GM20000 (cell line): Measurements from ENCODE around the gene OR13J1.

Experiments used
- DNase-seq: peaks from one replicate; pipeline ENCODE4 v3.0.0; 2012; ENCODE audit warnings: low spot score
- TF ChIP-seq, protein P1 (sequence below): IDR thresholded peaks from 2 replicates; pipeline ENCODE4 v1.5.1; 2012; ENCODE audit warnings: mild to moderate bottlenecking, control low read depth; ENCODE audit errors: extremely low read depth, missing control alignments

Gene OR13J1

DNA sequence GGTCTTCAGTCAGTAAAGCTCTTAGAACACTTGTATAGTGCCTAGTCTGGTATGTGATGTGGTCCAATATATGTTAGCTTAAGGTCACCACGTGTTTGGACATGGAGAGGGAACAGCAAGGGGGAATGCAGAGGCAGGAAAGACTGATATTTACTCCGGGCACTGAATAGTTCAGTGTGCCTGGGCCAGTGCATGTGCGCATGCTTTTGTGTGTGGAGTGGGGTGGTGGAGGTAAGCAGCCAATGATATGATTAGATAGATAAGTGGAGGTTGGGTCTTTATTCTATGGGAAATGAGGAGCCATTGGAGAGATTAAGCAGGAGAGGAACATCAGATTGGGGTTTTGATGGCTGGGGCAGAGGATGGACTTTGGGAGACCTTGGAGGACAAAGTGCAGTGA is 14.0 kb downstream of the OR13J1 start:
- TF ChIP-seq, protein P1, sequence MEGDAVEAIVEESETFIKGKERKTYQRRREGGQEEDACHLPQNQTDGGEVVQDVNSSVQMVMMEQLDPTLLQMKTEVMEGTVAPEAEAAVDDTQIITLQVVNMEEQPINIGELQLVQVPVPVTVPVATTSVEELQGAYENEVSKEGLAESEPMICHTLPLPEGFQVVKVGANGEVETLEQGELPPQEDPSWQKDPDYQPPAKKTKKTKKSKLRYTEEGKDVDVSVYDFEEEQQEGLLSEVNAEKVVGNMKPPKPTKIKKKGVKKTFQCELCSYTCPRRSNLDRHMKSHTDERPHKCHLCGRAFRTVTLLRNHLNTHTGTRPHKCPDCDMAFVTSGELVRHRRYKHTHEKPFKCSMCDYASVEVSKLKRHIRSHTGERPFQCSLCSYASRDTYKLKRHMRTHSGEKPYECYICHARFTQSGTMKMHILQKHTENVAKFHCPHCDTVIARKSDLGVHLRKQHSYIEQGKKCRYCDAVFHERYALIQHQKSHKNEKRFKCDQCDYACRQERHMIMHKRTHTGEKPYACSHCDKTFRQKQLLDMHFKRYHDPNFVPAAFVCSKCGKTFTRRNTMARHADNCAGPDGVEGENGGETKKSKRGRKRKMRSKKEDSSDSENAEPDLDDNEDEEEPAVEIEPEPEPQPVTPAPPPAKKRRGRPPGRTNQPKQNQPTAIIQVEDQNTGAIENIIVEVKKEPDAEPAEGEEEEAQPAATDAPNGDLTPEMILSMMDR: no peak
- no peak for DNase-seq

DNA sequence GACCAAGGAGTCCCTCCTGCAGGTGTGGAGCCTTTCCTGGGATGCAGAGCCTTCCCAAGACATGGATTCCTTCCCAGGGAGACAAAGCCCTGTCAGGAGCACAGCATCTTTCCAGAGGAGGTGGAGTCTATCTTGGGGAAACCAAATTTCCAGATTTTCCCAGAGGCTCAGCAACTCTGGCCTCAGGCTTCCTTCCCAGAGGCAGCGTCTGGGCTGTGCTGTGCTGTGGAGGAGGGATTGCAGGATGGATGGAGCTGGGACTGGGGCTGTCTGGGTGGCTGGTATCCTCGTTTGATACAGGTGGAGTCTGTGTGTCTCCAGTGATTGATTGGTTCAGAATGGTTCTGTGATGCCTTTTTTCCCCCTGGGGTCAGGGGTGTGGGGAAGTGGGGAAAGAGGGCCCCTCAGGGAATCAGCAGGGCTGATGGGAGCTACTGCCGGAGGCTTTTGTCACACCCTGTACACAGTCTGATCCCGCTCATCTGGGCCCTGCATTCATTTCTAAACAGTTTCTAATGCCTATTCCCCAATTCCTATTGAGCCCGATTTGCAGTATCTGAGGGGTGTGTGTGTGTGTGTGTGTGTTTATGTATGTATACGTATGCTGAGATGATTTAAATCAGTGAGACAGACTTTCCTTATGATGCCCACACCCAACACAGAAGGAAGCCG is 16.0 kb downstream of the OR13J1 start:
- DNase-seq: no peak
- TF ChIP-seq, protein P1: no peak

DNA sequence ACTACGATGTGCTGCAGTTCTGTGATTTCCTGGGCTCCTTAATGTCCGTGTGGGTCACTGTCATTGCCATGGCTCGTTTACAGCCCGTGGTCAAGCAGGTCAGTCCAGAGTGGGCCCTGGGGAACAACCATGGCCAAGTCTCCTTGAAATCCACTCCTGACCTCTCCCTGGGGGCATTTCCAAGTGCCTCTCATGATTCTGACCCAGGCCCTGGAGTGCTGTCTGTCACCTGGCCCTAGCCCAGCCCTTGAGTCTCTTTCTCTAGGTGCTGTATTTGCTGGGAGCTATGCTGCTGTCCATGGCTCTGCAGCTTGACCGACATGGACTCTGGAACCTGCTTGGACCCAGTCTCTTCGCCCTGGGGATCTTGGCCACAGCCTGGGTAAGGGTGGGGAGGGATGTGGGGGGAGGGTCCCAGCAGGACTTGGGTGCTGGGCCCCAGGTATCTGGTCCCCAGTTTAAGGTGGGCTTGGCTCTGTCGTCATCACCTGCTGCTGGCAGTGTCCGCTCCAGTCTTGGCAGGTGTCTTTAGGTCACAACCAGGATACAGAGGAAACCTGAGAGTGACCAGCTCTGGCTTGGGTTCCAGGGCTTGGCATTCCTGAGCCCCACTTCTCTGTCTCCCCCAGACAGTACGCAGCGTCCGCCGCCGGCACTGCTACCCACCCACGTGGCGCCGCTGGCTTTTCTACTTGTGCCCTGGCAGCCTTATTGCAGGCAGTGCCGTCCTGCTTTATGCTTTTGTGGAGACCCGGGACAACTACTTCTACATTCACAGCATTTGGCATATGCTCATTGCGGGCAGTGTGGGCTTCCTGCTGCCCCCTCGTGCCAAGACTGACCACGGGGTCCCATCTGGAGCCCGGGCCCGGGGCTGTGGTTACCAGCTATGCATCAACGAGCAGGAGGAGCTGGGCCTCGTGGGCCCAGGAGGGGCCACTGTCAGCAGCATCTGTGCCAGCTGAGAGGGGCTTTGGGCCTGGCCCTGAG is 17.0 kb downstream of the OR13J1 start:
- TF ChIP-seq, protein P1: no peak
- no peak for DNase-seq

DNA sequence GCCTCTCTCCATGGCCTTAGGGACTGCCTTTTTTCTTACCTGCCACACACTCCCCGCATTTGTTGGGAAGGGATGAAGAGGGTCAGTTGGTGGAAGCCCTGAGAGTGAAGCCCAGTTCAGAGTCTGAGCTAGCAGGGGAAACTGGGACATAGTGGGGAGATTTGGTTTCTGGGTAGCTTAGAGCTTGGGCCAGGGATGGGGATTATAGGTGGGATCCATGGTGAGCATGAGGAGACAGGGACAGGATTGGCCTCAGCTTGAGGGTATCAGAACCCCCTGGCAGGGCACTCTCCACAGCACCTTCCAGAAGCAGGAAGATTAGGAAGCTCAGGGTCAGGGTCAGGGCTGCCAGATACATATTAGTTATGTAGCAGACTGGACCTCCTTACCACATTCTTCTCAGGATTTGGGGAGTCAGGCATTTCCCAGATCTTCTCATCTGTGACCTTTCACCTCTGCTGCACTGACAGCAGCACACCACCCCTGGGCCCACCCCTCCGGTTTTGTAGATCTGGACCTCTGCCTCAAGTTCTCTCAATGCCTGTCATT is 17.9 kb downstream of the OR13J1 start:
- TF ChIP-seq, protein P1: no peak
- DNase-seq: no peak

DNA sequence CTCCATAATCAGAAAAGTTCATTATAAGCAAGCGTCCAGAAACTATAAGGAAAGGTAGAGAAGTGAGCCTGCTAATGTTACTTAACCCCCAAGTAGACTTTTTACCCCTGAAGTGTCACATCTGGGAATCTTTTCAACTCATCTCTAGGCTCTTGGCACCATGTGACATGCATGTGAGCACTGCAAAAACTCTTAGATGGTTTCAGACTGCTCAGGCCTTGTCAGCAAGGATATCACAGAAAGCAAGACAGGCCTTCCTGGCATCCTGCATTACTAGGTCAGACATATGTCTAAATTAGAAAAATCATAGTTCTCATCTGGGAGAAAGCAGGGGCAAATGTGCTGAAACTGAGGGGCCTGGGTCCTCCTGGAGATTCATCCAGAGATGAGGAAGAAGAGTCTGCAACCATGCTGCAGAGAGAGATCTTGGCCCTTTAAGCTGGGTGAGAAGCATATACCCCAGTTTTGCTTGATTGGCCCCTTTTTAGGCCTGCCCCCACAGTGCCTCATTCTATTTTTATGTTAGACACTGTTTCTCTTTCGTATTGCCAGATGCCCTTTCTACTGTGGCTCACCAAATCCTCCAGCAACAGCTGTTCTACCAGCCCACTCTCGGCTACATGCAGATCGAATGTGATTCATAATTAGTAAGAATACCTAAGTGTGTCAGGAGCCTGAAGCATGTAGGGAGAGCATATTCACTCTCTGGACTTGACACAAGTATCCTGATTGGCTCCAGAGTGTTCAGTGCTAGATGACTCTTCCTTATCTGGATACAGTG is 22.2 kb downstream of the OR13J1 start:
- TF ChIP-seq, protein P1: no peak
- DNase-seq: peak; percentile 85

DNA sequence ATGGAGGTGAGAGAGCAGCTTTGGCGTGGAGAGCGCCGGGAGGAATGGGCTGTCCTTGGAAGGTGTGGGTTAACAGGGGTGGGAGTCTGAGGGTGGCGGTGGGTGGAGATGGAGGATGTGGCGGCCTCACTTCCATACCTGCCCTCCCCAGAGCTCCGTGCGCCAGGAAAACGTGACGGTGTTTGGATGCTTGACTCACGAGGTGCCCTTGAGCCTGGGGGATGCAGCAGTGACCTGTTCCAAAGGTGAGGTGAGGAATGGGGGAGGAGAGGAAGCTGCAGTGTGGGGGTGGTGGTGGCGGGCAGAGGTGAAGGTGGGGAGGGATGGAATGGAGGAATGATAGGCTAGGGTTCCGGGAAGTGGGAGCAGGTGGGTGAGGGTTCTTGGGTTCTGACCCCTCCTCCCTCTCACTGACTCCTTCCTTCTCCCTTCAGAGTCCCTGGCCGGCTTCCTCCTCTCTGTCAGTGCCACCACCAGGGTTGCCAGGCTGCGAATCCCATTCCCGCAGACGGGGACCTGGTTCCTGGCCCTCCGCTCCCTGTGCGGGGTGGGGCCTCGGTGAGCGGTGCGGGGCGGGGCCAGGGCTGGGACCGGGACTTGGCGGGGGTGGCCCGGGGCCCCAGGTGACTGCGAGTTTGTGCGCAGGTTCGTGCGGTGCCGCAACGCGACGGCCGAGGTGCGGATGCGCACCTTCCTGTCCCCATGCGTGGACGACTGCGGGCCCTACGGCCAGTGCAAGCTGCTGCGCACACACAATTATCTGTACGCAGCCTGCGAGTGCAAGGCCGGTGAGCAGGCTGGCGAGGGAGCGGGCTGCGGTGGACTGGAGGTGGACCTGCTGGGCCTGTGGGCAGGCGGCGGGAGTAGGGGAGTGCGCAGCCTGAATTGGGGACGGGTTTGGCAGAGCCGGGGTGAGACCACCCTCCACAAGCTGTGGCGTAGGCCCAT is 24.1 kb downstream of the OR13J1 start:
- TF ChIP-seq, protein P1: no peak
- peak; percentile 47 for DNase-seq
